T47D (cell line): ENCODE results near the gene DDX25.

Experiments used
- DNase-seq, 2 experiments: peaks; one replicate each; pipeline versions ENCODE4 v3.0.0 to v3.0.0-alpha.2; 2011 to 2012; ENCODE audit warnings: low read depth in 1 of 2, low spot score in 1 of 2
- JUND ChIP-seq: IDR thresholded peaks from 2 replicates; pipeline ENCODE4 v1.6.1; 2012; ENCODE audit warnings: low read depth
- in situ Hi-C: cut with HindIII; loops from 2 replicates; pipeline ENCODE4 v1.10.0; 2016; ENCODE audit warnings: low sequenced_read_pairs, low pct_unique_long_range_greater_than_20kb

Gene DDX25

GRCh38 chr11:125931116-125931515 is 26.8 kb downstream of the DDX25 start:
- in situ Hi-C loops = no loop called here
- TF ChIP-seq JUND = no peak
- DNase-seq = no peak

- DNase-seq = no peak
- TF ChIP-seq JUND = no peak
- in situ Hi-C loops = no loop called here
These were observed 27.4 kb downstream of the DDX25 start for GRCh38 chr11:125931668-125932067.

- no peak for TF ChIP-seq JUND
- no peak for DNase-seq
- in situ Hi-C loops = no loop called here
These were observed 28.0 kb downstream of the DDX25 start for GRCh38 chr11:125932301-125932700.

- no peak for DNase-seq
- no peak for TF ChIP-seq JUND
- in situ Hi-C loops = no loop called here
These were observed 28.9 kb downstream of the DDX25 start for GRCh38 chr11:125933030-125933813.

GRCh38 chr11:125934473-125934872 is 30.2 kb downstream of the DDX25 start:
- no peak for TF ChIP-seq JUND
- in situ Hi-C loops = no loop called here
- DNase-seq = no peak

- in situ Hi-C loops = no loop called here
- TF ChIP-seq JUND = no peak
- peak in 1 of 2 experiments; percentile 52 for DNase-seq
These were observed 30.7 kb downstream of the DDX25 start for GRCh38 chr11:125935056-125935455.

- in situ Hi-C loops = no loop called here
- no peak for TF ChIP-seq JUND
- peak in 1 of 2 experiments; percentile 32 for DNase-seq
These were observed 31.4 kb downstream of the DDX25 start for GRCh38 chr11:125935618-125936199.

GRCh38 chr11:125938418-125938817 is 34.1 kb downstream of the DDX25 start:
- TF ChIP-seq JUND = no peak
- no peak for DNase-seq
- in situ Hi-C loops = no loop called here

GRCh38 chr11:125939081-125939521 is 34.8 kb downstream of the DDX25 start:
- no peak for DNase-seq
- in situ Hi-C loops = no loop called here
- no peak for TF ChIP-seq JUND

GRCh38 chr11:125940145-125940544 is 35.8 kb downstream of the DDX25 start:
- in situ Hi-C loops = no loop called here
- DNase-seq = no peak
- TF ChIP-seq JUND = no peak

GRCh38 chr11:125941267-125941618 is 36.9 kb downstream of the DDX25 start:
- TF ChIP-seq JUND = no peak
- in situ Hi-C loops = no loop called here
- no peak for DNase-seq

GRCh38 chr11:125941619-125942611 is 37.6 kb downstream of the DDX25 start:
- peak; percentile 80 to 88 for DNase-seq
- in situ Hi-C loops = no loop called here
- TF ChIP-seq JUND = no peak
